HG03460 (cell line): ENCODE data around the gene ZMYND8.
"Not testable (repeated sequence)": the region's sequence is repeated elsewhere in the genome, so short reads cannot be mapped to it uniquely, and the experiment has no call there.

Experiments used
- ATAC-seq: cut with Tn5 transposase; IDR thresholded peaks from one replicate; pipeline ENCODE4 v1.9.1; 2021; ENCODE audit not compliant: unreplicated experiment

The ZMYND8 gene

GRCh38 chr20:47290666-47291430, 65.7 kb downstream of the ZMYND8 start:
- no peak for ATAC-seq

- ATAC-seq = no peak
Measured at GRCh38 chr20:47290008-47290407, 66.5 kb downstream of the ZMYND8 start.

GRCh38 chr20:47289096-47289495, 67.4 kb downstream of the ZMYND8 start:
- ATAC-seq = no peak

GRCh38 chr20:47288530-47288929, 68.0 kb downstream of the ZMYND8 start:
- ATAC-seq = not testable (repeated sequence)

- ATAC-seq = no peak
Measured at GRCh38 chr20:47287609-47288144, 68.8 kb downstream of the ZMYND8 start.

- ATAC-seq = no peak
Measured at GRCh38 chr20:47286681-47287080, 69.8 kb downstream of the ZMYND8 start.

GRCh38 chr20:47285189-47285588, 71.3 kb downstream of the ZMYND8 start:
- no peak for ATAC-seq

- ATAC-seq = no peak
Measured at GRCh38 chr20:47284373-47284772, 72.1 kb downstream of the ZMYND8 start.

- no peak for ATAC-seq
Measured at GRCh38 chr20:47283411-47283810, 73.1 kb downstream of the ZMYND8 start.

GRCh38 chr20:47282864-47283263, 73.6 kb downstream of the ZMYND8 start:
- no peak for ATAC-seq

- ATAC-seq = no peak
Measured at GRCh38 chr20:47281376-47281775, 75.1 kb downstream of the ZMYND8 start.

- no peak for ATAC-seq
Measured at GRCh38 chr20:47280668-47281067, 75.8 kb downstream of the ZMYND8 start.

- no peak for ATAC-seq
Measured at GRCh38 chr20:47280228-47280627, 76.3 kb downstream of the ZMYND8 start.

GRCh38 chr20:47278907-47279348, 77.6 kb downstream of the ZMYND8 start:
- ATAC-seq = no peak

- not testable (repeated sequence) for ATAC-seq
Measured at GRCh38 chr20:47277535-47277872, 79.0 kb downstream of the ZMYND8 start.

- no peak for ATAC-seq
Measured at GRCh38 chr20:47276851-47277534, 79.5 kb downstream of the ZMYND8 start.

- ATAC-seq = no peak
Measured at GRCh38 chr20:47276251-47276650, 80.2 kb downstream of the ZMYND8 start.

GRCh38 chr20:47275548-47275947, 81.0 kb downstream of the ZMYND8 start:
- no peak for ATAC-seq

GRCh38 chr20:47274401-47275108, 81.9 kb downstream of the ZMYND8 start:
- ATAC-seq = peak; percentile 83

- ATAC-seq = no peak
Measured at GRCh38 chr20:47273591-47274235, 82.8 kb downstream of the ZMYND8 start.
